TTC549 (cell line): ENCODE results near the gene HMGCS1.
"Not testable (repeated sequence)": the region's sequence is repeated elsewhere in the genome, so short reads cannot be mapped to it uniquely, and the experiment has no call there.

Source experiments
- FAIRE-seq: peaks from 2 replicates; lab custom pipeline; 2012; peaks lifted over from hg19 to GRCh38; lab: Jason Lieb, UNC

The HMGCS1 gene

GRCh38 chr5:43312076-43312661 lies 1.0 kb downstream of the HMGCS1 start:
- no peak for FAIRE-seq

- FAIRE-seq = no peak
Measured at GRCh38 chr5:43309637-43310036, 3.6 kb downstream of the HMGCS1 start.

- no peak for FAIRE-seq
Measured at GRCh38 chr5:43309122-43309521, 4.1 kb downstream of the HMGCS1 start.

DNA sequence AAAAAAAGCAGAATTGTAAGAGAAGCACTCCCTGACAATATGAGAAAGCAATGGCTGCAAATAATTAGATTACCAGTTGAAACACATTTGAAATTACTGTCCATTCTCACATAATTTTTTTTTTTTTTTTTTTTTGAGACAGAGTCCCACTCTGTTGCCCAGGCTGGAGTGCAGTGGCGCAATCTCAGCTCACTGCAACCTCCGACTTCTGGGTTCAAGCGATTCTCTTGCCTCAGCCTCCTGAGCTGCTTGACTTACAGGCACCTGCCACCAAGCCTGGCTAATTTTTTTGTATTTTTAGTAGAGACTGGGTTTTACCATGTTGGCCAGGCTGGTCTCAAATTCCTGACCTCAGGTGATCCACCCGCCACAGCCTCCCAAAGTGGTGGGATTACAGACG lies 6.3 kb downstream of the HMGCS1 start:
- FAIRE-seq = not testable (repeated sequence)

- peak; percentile 66 for FAIRE-seq
Measured at GRCh38 chr5:43305948-43306565, 7.2 kb downstream of the HMGCS1 start.

DNA sequence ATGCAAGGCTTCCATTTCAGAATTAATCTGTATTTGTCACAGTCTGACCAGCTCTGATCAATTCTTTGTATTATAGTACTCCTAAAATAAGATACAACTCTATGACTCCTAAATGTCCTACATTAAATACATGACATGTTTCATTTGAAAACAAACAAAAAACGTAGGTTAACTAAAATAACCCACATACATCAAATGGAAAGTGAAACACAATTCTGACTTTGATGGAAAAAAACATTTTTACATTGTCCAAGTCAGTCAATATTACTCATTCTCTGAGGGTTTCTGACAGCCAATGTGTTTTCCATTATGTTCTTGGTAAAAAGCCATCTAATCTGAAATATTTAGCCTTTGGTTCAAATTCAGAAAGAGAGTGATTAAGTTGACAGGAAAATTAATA lies 8.7 kb downstream of the HMGCS1 start:
- FAIRE-seq = no peak

- FAIRE-seq = no peak
Measured at GRCh38 chr5:43303242-43303641, 10.0 kb downstream of the HMGCS1 start.

DNA sequence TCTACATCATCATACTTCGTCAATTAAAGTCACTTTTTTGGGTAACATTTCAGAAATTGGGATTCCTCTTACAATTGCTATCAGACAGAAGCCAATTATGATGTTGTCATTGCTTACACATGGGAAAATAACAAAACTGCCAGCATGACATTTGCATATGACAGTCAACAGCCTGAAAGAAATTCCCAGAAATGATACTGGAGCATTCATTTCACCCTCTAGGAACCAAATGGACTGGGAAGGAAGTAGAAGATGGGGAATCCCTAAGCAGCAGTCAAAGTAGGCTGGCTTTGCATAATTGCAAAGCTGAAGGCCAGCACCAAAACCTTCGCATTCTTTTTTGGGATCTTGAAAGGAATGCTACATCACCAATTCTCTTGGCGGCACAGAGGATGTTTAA lies 10.7 kb downstream of the HMGCS1 start:
- no peak for FAIRE-seq

DNA sequence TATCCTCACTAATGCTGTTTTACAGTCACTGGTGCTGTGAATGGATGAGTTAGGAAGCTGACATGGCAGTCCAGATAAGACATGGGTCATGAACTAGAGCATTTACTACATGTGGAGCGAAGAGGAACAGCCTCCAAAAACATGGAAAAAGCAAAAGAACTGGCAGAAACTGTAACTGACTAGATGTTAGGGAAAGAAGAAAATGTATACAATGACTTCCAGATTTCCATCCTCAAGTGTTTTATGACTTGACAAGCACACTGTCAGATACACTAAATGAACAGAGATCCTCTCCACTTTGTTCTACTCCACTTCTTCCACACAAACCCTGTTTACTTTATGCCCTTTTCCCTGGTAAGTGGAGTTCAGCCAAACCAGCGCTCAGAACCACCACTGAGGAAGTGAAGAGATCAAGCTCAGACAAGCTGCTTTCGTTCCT lies 11.5 kb downstream of the HMGCS1 start:
- no peak for FAIRE-seq

- no peak for FAIRE-seq
Measured at GRCh38 chr5:43300112-43300511, 13.1 kb downstream of the HMGCS1 start.

GRCh38 chr5:43298443-43298842 lies 14.8 kb downstream of the HMGCS1 start:
- FAIRE-seq = no peak

- no peak for FAIRE-seq
Measured at GRCh38 chr5:43296835-43297234, 16.4 kb downstream of the HMGCS1 start.

DNA sequence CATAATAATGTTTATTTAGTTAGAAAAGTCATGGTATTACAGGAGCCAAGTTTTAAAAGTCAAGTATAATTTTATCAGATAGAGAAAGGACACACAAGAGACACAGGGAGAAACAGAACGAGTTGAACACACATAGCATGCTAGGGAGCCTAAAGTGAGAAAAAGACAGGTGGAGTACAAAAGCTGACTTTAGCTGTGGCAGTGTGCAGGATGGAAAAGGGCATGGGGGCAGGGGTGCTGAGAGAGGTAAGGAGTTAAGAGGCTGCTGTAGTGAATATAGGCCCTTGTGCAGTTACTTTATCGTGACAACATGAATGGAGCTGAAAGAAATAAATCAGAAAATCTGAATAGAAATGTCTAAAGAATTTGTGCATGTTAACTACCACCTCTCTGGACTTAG lies 18.0 kb downstream of the HMGCS1 start:
- FAIRE-seq = no peak

DNA sequence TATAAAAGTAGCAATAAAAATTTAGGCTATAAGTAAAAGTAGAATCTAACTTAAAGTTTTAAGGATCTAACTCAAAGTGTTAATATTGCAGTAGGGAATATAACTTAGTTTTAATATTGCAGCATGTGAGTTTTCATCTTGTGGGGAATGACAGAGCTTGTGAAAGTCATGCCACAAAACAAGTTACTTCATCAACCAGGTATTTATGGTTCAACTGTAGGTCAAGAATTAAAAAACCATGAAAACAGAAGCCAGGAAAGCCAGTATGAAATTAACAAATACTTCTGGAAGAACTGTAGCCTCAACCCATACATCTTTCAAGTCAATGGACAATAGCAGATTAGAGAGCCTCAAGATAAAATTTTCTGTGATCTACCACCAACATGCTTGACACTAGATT lies 19.0 kb downstream of the HMGCS1 start:
- FAIRE-seq = no peak

- no peak for FAIRE-seq
Measured at GRCh38 chr5:43290726-43291125, 22.5 kb downstream of the HMGCS1 start.

GRCh38 chr5:43288269-43288831 lies 24.9 kb downstream of the HMGCS1 start:
- FAIRE-seq = no peak

DNA sequence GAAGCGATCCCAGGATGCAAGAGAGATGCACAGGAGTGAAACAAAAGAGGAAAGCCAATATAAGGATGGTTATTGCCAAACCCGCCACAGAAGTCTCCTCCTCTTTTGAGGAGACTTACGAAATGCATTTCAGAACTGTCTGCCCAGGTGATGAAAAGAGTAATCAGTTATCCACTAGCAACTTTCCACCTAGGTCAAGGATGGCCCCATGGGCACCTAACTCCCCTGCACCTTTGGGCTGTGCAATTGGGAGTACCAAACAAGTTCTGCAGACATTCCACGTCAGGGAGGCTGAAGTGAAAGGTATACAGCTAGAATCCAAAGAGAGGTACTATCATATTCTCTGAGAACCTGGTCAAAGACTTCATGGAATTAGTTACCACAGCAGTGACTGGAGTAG lies 25.7 kb downstream of the HMGCS1 start:
- no peak for FAIRE-seq

DNA sequence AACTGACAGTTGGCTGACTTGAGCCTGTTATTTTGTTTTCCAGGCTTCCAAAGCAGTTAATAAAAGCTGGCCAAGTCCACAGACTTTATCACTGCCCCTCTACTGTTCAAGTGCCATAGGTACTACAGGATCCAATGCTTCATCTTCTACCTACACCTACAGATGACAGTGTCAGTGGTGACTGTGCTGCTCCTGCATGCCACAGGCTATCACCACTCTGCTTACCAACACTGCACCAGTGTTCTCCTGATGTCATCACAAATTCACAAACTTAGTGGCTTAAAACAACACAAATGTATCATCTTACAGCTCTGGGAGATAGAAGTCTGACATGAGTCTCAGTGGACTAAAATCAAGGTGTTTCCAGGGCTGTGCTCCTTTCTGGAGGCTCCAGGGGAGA lies 26.6 kb downstream of the HMGCS1 start:
- no peak for FAIRE-seq

GRCh38 chr5:43281840-43282658 lies 31.2 kb downstream of the HMGCS1 start:
- FAIRE-seq = no peak

- no peak for FAIRE-seq
Measured at GRCh38 chr5:43279548-43280274, 33.5 kb downstream of the HMGCS1 start.

DNA sequence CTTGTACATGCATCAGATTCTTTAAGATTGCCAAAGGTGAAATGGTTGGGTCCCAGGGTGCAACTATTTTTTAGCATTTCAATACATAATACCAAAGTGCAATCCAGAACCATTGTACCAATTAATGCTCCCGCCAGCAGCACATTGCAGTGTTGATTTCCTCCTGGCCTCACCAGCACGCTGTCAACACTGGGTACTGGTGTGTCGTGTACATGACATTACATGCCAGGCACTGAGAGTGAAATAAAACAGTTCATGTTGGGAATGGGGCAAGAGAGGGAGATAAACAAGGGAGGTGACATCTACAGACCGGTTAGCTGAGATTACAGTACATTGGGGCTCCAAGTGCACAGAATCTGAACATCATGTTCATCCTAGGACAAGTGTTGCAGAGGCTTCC lies 37.8 kb downstream of the HMGCS1 start:
- FAIRE-seq = no peak

GRCh38 chr5:43274435-43275114 lies 38.6 kb downstream of the HMGCS1 start:
- no peak for FAIRE-seq
